Choroid plexus epithelial cell (primary cell): ENCODE measurements around the gene ITGBL1.
A peak's percentile ranks its signal among the peaks of the same experiment; 100 is the strongest.

ENCODE experiments used
- DNase-seq: peaks from one replicate; pipeline ENCODE4 v3.0.0-alpha.2; 2010; ENCODE audit warnings: low read depth
- H3K4me3 ChIP-seq: 2 replicates; pipeline ENCODE4 v1.5.1; 2011; ENCODE audit warnings: low read depth, mild to moderate bottlenecking, control low read depth, low read length, moderate library complexity
- CTCF ChIP-seq: conservative IDR thresholded peaks from 2 replicates; pipeline ENCODE4 v1.5.1; 2011; ENCODE audit warnings: low read depth, mild to moderate bottlenecking, control low read depth, inconsistent platforms, low read length, moderate library complexity

The ITGBL1 gene

GRCh38 chr13:101425623-101426022 lies 26.9 kb upstream of the ITGBL1 start:
- DNase-seq = no peak
- H3K4me3 ChIP-seq = no peak overlapping the region
- TF ChIP-seq CTCF = no peak

- DNase-seq = no peak
- no peak overlapping the region for H3K4me3 ChIP-seq
- no peak for TF ChIP-seq CTCF
Observed at GRCh38 chr13:101429733-101430132, 22.7 kb upstream of the ITGBL1 start.

- no peak for DNase-seq
- TF ChIP-seq CTCF = no peak
- H3K4me3 ChIP-seq = no peak overlapping the region
Observed at GRCh38 chr13:101433895-101434294, 18.6 kb upstream of the ITGBL1 start.

GRCh38 chr13:101434486-101434885 lies 18.0 kb upstream of the ITGBL1 start:
- H3K4me3 ChIP-seq = no peak overlapping the region
- no peak for DNase-seq
- no peak for TF ChIP-seq CTCF

- TF ChIP-seq CTCF = no peak
- no peak overlapping the region for H3K4me3 ChIP-seq
- peak; percentile 31 for DNase-seq
Observed at GRCh38 chr13:101447852-101448251, 4.6 kb upstream of the ITGBL1 start.

GRCh38 chr13:101449790-101450748 lies 2.4 kb upstream of the ITGBL1 start:
- TF ChIP-seq CTCF = no peak
- peak; percentile 77 for DNase-seq
- H3K4me3 ChIP-seq = no peak overlapping the region

GRCh38 chr13:101450749-101451130 lies 1.7 kb upstream of the ITGBL1 start:
- TF ChIP-seq CTCF = no peak
- DNase-seq = no peak
- no peak overlapping the region for H3K4me3 ChIP-seq
